Measurements from ENCODE around the gene CLEC4F.

CLEC4F gene

GRCh38 chr2:70801607-70802263 is 18.7 kb downstream of the CLEC4F start:
- TF ChIP-seq TCF12 (IDR thresholded peaks at IDR 0.05; ENCODE audit: low read depth) (no peak), RAD21 (IDR thresholded peaks at IDR 0.05; ENCODE audit: low read depth) (no peak), CREB1 (IDR thresholded peaks at IDR 0.05; ENCODE audit: low read depth) (no peak), NFIC (IDR thresholded peaks at IDR 0.05) (no peak), TAF1 (IDR thresholded peaks at IDR 0.05; ENCODE audit: low read depth) (no peak), REST (IDR thresholded peaks at IDR 0.05; ENCODE audit: low read depth) (no peak), TEAD4 (IDR thresholded peaks at IDR 0.05) (no peak)

DNA sequence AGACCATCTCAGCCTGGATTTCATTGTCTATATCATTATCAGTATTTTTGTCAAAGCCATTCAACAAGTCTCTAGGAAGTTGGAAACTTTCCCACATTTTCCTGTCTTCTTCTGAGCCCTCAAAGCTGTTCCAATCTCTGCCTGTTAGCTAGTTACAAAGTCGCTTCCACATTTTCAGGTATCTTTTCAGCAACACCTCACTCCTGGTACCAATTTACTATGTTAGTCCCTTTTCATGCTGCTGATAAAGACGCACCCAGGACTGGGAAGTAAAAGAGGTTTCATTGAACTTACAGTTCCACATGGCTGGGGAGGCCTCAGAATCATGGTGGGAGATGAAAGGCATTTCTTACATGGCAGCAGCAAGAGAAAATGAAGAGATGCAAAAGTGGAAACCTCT is 20.7 kb downstream of the CLEC4F start:
- no peak for TF ChIP-seq TCF12 (IDR thresholded peaks at IDR 0.05; ENCODE audit: low read depth)
- no peak for TF ChIP-seq CEBPB (IDR thresholded peaks at IDR 0.05)
- TF ChIP-seq, protein P1, sequence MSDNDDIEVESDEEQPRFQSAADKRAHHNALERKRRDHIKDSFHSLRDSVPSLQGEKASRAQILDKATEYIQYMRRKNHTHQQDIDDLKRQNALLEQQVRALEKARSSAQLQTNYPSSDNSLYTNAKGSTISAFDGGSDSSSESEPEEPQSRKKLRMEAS (IDR thresholded peaks at IDR 0.05), result no peak
- no peak for TF ChIP-seq ZBTB7A (IDR thresholded peaks at IDR 0.05; ENCODE audit: low read depth)
- no peak for TF ChIP-seq EGR1 (IDR thresholded peaks at IDR 0.05)

- TF ChIP-seq, protein P2, sequence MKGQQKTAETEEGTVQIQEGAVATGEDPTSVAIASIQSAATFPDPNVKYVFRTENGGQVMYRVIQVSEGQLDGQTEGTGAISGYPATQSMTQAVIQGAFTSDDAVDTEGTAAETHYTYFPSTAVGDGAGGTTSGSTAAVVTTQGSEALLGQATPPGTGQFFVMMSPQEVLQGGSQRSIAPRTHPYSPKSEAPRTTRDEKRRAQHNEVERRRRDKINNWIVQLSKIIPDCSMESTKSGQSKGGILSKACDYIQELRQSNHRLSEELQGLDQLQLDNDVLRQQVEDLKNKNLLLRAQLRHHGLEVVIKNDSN (IDR thresholded peaks at IDR 0.05), result no peak
- no peak for TF ChIP-seq RAD21 (IDR thresholded peaks at IDR 0.05; ENCODE audit: low read depth)
- TF ChIP-seq, protein P1 (IDR thresholded peaks at IDR 0.05), result no peak
- TF ChIP-seq NFIC (IDR thresholded peaks at IDR 0.05), result no peak
- TF ChIP-seq TCF12 (IDR thresholded peaks at IDR 0.05; ENCODE audit: low read depth), result no peak
- no peak for TF ChIP-seq CEBPB (IDR thresholded peaks at IDR 0.05)
- TF ChIP-seq EP300 (IDR thresholded peaks at IDR 0.05; ENCODE audit: borderline replicate concordance), result no peak
- no peak for TF ChIP-seq EGR1 (IDR thresholded peaks at IDR 0.05)
- no peak for TF ChIP-seq CREB1 (IDR thresholded peaks at IDR 0.05; ENCODE audit: low read depth)
- no peak for TF ChIP-seq YY1 (IDR thresholded peaks at IDR 0.05; ENCODE audit: low read depth)
- no peak for TF ChIP-seq ZBTB7A (IDR thresholded peaks at IDR 0.05; ENCODE audit: low read depth)
- no peak for TF ChIP-seq REST (IDR thresholded peaks at IDR 0.05; ENCODE audit: low read depth)
These were observed 22.9 kb downstream of the CLEC4F start for GRCh38 chr2:70797506-70797905.

DNA sequence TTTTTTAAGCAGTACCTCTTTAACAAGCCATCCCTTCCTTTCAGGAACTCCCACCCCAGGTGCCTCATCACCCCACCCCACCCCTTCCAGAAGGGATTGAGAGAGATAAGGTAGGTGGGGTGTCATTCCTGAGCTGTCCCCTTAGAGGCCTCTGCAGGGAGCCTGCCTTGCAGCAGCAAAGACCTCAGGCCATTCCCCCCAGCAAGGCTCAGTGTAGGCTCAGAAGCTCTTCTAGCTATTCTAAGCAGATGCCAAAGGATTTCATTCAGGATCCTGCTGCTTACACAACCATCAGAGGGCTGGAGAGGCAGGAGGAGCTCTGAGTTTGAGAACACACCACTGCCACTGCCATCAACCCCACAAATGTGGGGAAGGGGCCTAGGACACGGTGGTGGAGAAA is 24.1 kb downstream of the CLEC4F start:
- TF ChIP-seq EP300 (IDR thresholded peaks at IDR 0.05; ENCODE audit: borderline replicate concordance) (no peak), CREB1 (IDR thresholded peaks at IDR 0.05; ENCODE audit: low read depth) (no peak)

GRCh38 chr2:70795164-70795995 is 25.0 kb downstream of the CLEC4F start:
- TF ChIP-seq EP300 (IDR thresholded peaks at IDR 0.05; ENCODE audit: borderline replicate concordance), result no peak
- TF ChIP-seq ZBTB7A (IDR thresholded peaks at IDR 0.05; ENCODE audit: low read depth), result no peak
- no peak for TF ChIP-seq TCF12 (IDR thresholded peaks at IDR 0.05; ENCODE audit: low read depth)
- TF ChIP-seq YY1 (IDR thresholded peaks at IDR 0.05; ENCODE audit: low read depth), result no peak
- TF ChIP-seq EGR1 (IDR thresholded peaks at IDR 0.05), result no peak

DNA sequence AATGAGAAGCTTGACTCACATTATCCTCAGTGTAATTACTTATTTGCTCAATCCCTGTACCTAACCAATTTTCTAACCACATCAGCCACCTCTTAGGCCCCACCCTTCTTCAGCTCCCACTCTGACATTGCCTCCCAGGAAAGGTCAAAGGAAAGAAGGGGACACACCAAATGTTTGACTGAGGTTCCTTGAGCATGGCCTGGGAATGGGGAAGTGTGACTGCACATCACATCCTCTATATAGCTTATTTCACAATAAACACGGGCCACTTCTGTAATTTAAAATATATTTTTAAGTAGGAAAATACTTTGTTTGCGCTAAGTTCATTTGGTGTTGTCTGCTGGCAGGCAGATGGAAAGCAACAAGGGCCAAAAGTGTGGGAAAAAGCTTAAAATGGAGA is 26.9 kb downstream of the CLEC4F start:
- TF ChIP-seq, protein P2 (IDR thresholded peaks at IDR 0.05), result no peak
- TF ChIP-seq EGR1 (IDR thresholded peaks at IDR 0.05), result no peak
- TF ChIP-seq RAD21 (IDR thresholded peaks at IDR 0.05; ENCODE audit: low read depth), result no peak
- TF ChIP-seq NFIC (IDR thresholded peaks at IDR 0.05), result no peak
- TF ChIP-seq YY1 (IDR thresholded peaks at IDR 0.05; ENCODE audit: low read depth), result no peak
- TF ChIP-seq, protein P1 (IDR thresholded peaks at IDR 0.05), result no peak
- TF ChIP-seq FOXM1 (IDR thresholded peaks at IDR 0.05; ENCODE audit: borderline replicate concordance, low read depth), result no peak
- no peak for TF ChIP-seq CEBPB (IDR thresholded peaks at IDR 0.05)
- no peak for TF ChIP-seq ZBTB7A (IDR thresholded peaks at IDR 0.05; ENCODE audit: low read depth)
- TF ChIP-seq TCF12 (IDR thresholded peaks at IDR 0.05; ENCODE audit: low read depth), result no peak
- no peak for TF ChIP-seq REST (IDR thresholded peaks at IDR 0.05; ENCODE audit: low read depth)
- no peak for TF ChIP-seq TEAD4 (IDR thresholded peaks at IDR 0.05)
